Endodermal cell (in vitro differentiated cells): ENCODE measurements around the gene DEPDC7. TPM values are rescaled to one million over a fixed set of nuclear protein-coding genes. Genes with fewer than 3 reads are reported as not detected.

Source experiments
- DNase-seq: peaks from one replicate; pipeline ENCODE4 v3.0.0-alpha.2; 2017
- H3K27ac ChIP-seq: 2 replicates; pipeline ENCODE4 v1.5.1; 2013; ENCODE audit warnings: mild to moderate bottlenecking, low read depth, low read length, moderate library complexity
- H3K27me3 ChIP-seq: 2 replicates; pipeline ENCODE4 v1.6.1; 2013; ENCODE audit warnings: mild to moderate bottlenecking, low read length, moderate library complexity; ENCODE audit not compliant: insufficient read depth, control insufficient read depth, poor library complexity, severe bottlenecking
- H3K36me3 ChIP-seq: 2 replicates; pipeline ENCODE4 v1.7.0; 2013; ENCODE audit warnings: mild to moderate bottlenecking, low read length, moderate library complexity; ENCODE audit not compliant: control insufficient read depth, insufficient read depth
- H3K4me1 ChIP-seq: one replicate; pipeline ENCODE4 v1.7.0; 2013; ENCODE audit warnings: low read length; ENCODE audit not compliant: control insufficient read depth, insufficient read depth
- H3K4me3 ChIP-seq: 2 replicates; pipeline ENCODE4 v1.5.1; 2013; ENCODE audit warnings: mild to moderate bottlenecking, low read length, moderate library complexity
- H3K9ac ChIP-seq: 2 replicates; pipeline ENCODE4 v1.6.1; 2013; ENCODE audit warnings: mild to moderate bottlenecking, low read length, moderate library complexity; ENCODE audit not compliant: poor library complexity, severe bottlenecking; ENCODE audit errors: extremely low read depth
- H3K9me3 ChIP-seq: 2 replicates; pipeline ENCODE4 v1.6.1; 2013; ENCODE audit warnings: mild to moderate bottlenecking, low read length, moderate library complexity; ENCODE audit not compliant: control insufficient read depth
- H3K27ac Mint-ChIP-seq: 2 replicates; pipeline ENCODE4 v1.8.0; 2020; ENCODE audit warnings: mixed read lengths
- H3K27me3 Mint-ChIP-seq: 2 replicates; pipeline ENCODE4 v1.8.0; 2021; ENCODE audit warnings: mild to moderate bottlenecking, mixed read lengths; ENCODE audit not compliant: insufficient read depth
- H3K36me3 Mint-ChIP-seq: 2 replicates; pipeline ENCODE4 v1.8.0; 2020; ENCODE audit warnings: low read depth, mixed read lengths
- H3K4me1 Mint-ChIP-seq: 2 replicates; pipeline ENCODE4 v1.8.0; 2020; ENCODE audit warnings: mixed read lengths
- H3K4me3 Mint-ChIP-seq: 2 replicates; pipeline ENCODE4 v1.8.0; 2020; ENCODE audit warnings: mild to moderate bottlenecking, moderate library complexity, mixed read lengths
- H3K9me3 Mint-ChIP-seq: 2 replicates; pipeline ENCODE4 v1.8.0; 2020; ENCODE audit warnings: mild to moderate bottlenecking, mixed read lengths
- WGBS, 2 experiments: methylation state at CpG; one replicate each; pipeline versions ENCODE4 v1.1.5 to v1.1.7; 2013; ENCODE audit warnings: missing lambda C conversion rate in 2 of 2, mixed read lengths in 1 of 2; ENCODE audit not compliant: insufficient coverage in 1 of 2, insufficient read length in 1 of 2; 5-methylcytosine and 5-hydroxymethylcytosine counted together
- total RNA-seq, 2 donors: library from RNA; stranded (reverse); fragmentation: NEBNext Ultra II Directional in 1 of 2; extraction: Animal tissue kit (Norgen Biotek cat#: 25700) in 1 of 2; gene quantifications; 2 replicates in 1 of 2; 3 replicates in 1 of 2; pipeline ENCODE4 v1.2.1, GENCODE V29; 2021
- TF ChIP-seq, protein P1 (sequence below): fragments of 200-600 bp; sonication (generic); conservative IDR thresholded peaks from 2 replicates; pipeline ENCODE4 v1.5.0; 2021; ENCODE audit warnings: antibody characterized with exemption, mild to moderate bottlenecking

DEPDC7 gene
- total RNA-seq, 2 donors from 2014 or later = 7.7 to 11.4 TPM

DNA sequence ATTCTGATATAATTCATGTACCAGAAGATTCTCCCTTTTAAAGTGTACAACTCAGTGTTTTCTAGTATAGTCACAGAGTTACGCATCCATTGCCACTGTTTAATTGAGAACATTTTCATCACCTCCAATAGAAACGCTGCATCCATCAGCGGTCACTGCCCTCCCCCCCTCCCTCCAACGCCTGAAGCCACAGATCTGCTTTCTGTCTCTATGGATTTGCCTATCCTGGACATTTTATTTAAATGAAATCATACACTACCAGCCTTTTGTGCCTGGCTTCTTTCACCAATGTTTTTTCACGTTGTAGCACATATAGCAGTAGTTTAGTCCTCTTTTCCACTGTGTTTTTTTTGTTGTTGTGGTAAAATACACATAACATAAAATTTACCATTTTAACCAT lies 46.5 kb downstream of the DEPDC7 start:
- no peaks in the 10 kb centered on the region for H3K27me3 Mint-ChIP-seq
- Histone ChIP-seq H3K4me3 (no peak overlapping the region), H3K27me3 (no peaks in the 10 kb centered on the region), H3K4me1 (peaks cover 11% of the 10 kb centered on the region), H3K9me3 (no peaks in the 10 kb centered on the region), H3K9ac (no peak overlapping the region), H3K36me3 (peaks cover 80% of the 10 kb centered on the region), H3K27ac (no peak overlapping the region)
- TF ChIP-seq, protein P1, sequence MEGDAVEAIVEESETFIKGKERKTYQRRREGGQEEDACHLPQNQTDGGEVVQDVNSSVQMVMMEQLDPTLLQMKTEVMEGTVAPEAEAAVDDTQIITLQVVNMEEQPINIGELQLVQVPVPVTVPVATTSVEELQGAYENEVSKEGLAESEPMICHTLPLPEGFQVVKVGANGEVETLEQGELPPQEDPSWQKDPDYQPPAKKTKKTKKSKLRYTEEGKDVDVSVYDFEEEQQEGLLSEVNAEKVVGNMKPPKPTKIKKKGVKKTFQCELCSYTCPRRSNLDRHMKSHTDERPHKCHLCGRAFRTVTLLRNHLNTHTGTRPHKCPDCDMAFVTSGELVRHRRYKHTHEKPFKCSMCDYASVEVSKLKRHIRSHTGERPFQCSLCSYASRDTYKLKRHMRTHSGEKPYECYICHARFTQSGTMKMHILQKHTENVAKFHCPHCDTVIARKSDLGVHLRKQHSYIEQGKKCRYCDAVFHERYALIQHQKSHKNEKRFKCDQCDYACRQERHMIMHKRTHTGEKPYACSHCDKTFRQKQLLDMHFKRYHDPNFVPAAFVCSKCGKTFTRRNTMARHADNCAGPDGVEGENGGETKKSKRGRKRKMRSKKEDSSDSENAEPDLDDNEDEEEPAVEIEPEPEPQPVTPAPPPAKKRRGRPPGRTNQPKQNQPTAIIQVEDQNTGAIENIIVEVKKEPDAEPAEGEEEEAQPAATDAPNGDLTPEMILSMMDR = no peak
- DNase-seq = no peak
- peaks cover 34% of the 10 kb centered on the region for H3K4me1 Mint-ChIP-seq
- H3K4me3 Mint-ChIP-seq = no peak overlapping the region
- 89 to 100% methylated on average over 4 to 5 of the region's 5 CpGs for WGBS, 2 experiments
- H3K9me3 Mint-ChIP-seq = no peaks in the 10 kb centered on the region
- peaks cover 75% of the 10 kb centered on the region for H3K36me3 Mint-ChIP-seq
- peak overlapping the region; percentile 15 for H3K27ac Mint-ChIP-seq

DNA sequence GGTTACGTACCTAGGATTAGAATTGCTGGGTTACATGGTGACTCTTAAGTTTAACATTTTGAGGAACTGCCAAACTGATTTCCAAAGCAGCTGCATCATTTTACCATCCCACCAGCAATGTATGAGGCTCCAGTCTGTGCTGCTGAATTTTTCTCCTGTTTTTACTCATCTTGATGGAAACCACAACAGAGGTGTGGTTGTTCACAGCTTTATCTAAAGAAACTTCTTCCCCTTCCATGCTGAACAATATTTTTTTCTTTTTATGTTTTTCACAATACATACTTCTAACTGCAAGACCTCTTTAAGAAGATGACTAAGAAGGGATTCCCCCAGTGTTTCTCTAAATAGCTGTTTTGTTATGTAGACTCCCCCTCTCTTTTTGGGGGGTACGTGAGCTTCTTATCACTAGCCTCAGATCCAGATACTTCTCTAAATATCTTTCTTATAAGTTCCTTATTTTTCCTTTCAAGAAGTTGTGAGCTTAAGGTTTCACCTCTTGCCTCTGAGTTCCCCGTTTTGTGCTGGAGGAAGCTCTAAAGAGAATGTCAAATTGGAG lies 47.7 kb downstream of the DEPDC7 start:
- Histone ChIP-seq H3K9ac (no peak overlapping the region), H3K27ac (no peak overlapping the region), H3K9me3 (no peaks in the 10 kb centered on the region), H3K4me1 (peaks cover 4% of the 10 kb centered on the region), H3K27me3 (no peaks in the 10 kb centered on the region), H3K4me3 (no peak overlapping the region), H3K36me3 (peaks cover 84% of the 10 kb centered on the region)
- Mint-ChIP-seq H3K36me3 (peaks cover 76% of the 10 kb centered on the region), H3K27me3 (no peaks in the 10 kb centered on the region), H3K27ac (no peak overlapping the region), H3K9me3 (no peaks in the 10 kb centered on the region), H3K4me1 (peaks cover 31% of the 10 kb centered on the region), H3K4me3 (no peak overlapping the region)
- no peak for DNase-seq
- TF ChIP-seq, protein P1 = no peak
- 87 to 93% methylated on average over 2 to 3 of the region's 3 CpGs for WGBS, 2 experiments

DNA sequence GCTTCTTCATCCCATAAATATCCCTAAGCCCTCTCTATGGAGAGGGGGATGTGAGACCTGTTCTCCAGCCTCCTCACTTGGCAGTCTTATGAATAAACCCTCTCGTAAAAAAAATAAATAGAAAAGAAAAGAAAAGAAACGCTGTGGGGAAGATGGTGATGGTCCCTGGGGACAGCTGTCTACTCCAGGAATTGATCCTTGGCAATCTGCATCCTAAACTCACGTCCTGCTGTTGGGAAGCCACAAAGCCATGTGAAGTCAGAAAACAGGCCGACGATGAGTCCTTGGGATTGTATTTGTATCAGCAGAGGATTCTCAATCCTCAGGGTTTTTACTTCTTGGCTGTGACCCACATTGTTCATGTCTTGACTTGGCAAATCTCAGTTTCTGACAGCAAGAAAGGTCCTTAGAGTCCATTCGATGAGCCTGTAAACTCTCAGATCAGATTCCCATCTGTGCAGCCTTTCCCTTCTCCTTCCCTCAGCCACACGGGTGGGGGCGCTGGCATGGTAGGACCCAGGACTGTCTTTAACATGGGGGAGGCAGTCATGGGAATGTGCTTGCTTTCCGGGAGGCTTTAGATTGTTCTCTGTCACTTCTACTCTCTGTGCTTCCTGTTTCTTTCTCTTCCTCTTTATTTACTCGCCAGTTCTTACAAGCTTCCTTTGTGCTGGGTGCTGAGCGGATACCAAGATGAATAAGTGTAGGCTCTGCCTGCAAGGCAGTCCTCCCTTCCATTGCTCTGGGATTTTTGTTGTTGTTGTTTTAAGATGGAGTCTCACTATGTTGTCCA lies 48.6 kb downstream of the DEPDC7 start:
- Mint-ChIP-seq H3K27ac (peak overlapping the region; percentile 14), H3K36me3 (peaks cover 75% of the 10 kb centered on the region), H3K4me1 (peaks cover 26% of the 10 kb centered on the region), H3K9me3 (no peaks in the 10 kb centered on the region), H3K4me3 (no peak overlapping the region), H3K27me3 (no peaks in the 10 kb centered on the region)
- Histone ChIP-seq H3K9ac (no peak overlapping the region), H3K4me1 (peaks cover 4% of the 10 kb centered on the region), H3K36me3 (peaks cover 83% of the 10 kb centered on the region), H3K4me3 (no peak overlapping the region), H3K9me3 (no peaks in the 10 kb centered on the region), H3K27me3 (no peaks in the 10 kb centered on the region), H3K27ac (no peak overlapping the region)
- 82 to 100% methylated on average over 7 to 11 of the region's 11 CpGs for WGBS, 2 experiments
- peak; percentile 42 for DNase-seq
- TF ChIP-seq, protein P1 = no peak
